ENCODE measurements around the gene UBE2E3. TPM values are rescaled to one million over a fixed set of nuclear protein-coding genes. Genes with fewer than 3 reads are reported as not detected.

Gene UBE2E3
- total and polyA plus RNA-seq, 2 of the 4 experiments (the other 2 are of a cell fraction), result 106 to 114 TPM

DNA sequence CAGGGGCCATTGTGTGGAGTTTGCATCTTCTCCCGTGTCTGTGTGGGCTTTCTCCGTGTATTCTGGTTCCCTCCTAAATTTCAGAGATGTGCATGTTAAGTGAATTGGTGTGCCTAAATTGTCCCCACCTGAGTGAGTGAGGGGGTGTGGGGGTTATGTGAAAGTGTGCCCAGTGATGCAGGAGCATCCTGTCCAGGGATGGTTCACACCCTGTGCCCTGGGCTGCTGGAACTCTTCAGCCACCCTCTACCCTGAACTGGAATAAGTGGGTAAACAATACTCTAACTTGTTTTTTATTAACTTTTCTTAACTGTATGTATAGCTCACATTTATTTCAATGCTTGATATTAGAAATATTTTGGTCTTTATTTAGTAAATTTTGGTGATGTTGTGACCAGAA is 56.0 kb downstream of the UBE2E3 start:
- Histone ChIP-seq H2BK15ac (ENCODE audit: low read depth, low read length) (no peak overlapping the region), H3K4ac (ENCODE audit: low read depth, low read length) (peak overlapping the region; percentile 53), H3K23ac (ENCODE audit: low read depth, low read length) (no peak overlapping the region), H4K91ac (ENCODE audit: insufficient read depth, low read depth, low read length) (peak overlapping the region; percentile 30; the same call in 1 of the 2 replicates), H3K18ac (ENCODE audit: low read depth, low read length) (0 out of 2 replicates have a peak overlapping the region, but pooled peaks have one; percentile 6), H2BK120ac (ENCODE audit: low read depth, low read length) (peak overlapping the region; percentile 53; the same call in 1 of the 2 replicates), H3K27me3 (ENCODE audit: control insufficient read depth, insufficient read depth, low read length) (no peaks in the 10 kb centered on the region), H3K4me3 (ENCODE audit: insufficient read depth, low read depth, low read length) (no peak overlapping the region), H3K4me2 (ENCODE audit: low read depth, low read length) (no peak overlapping the region), H2AK5ac (ENCODE audit: low read depth, low read length) (peak overlapping the region; percentile 67), H3K79me1 (ENCODE audit: low read depth in 1 of 2, low read length in 2 of 2) (peaks cover 9 to 30% of the 10 kb centered on the region in 2 experiments), H3K14ac (replicated peaks; ENCODE audit: low read depth, low read length) (peak overlapping the region; percentile 61; the same call in 1 of the 2 replicates), H3K9me1 (ENCODE audit: insufficient read depth, low read length) (peaks cover 6% of the 10 kb centered on the region), H3K4me1 (ENCODE audit: control insufficient read depth, insufficient read depth, low read length) (peaks cover 5% of the 10 kb centered on the region), H4K8ac (ENCODE audit: low read depth in 2 of 2, low read length in 2 of 2) (peak overlapping the region in 1 of 2 experiments; percentile 53; a peak in 2 of 4 replicates), H4K5ac (ENCODE audit: low read depth, low read length) (no peak overlapping the region), H4K20me1 (ENCODE audit: insufficient read depth, low read length) (peaks cover 17% of the 10 kb centered on the region; the same call in 1 of the 2 replicates), H2BK20ac (ENCODE audit: low read depth, low read length) (peak overlapping the region; percentile 47; the same call in 1 of the 2 replicates), H2AK9ac (replicated peaks; ENCODE audit: low read depth, low read length, poor library complexity) (no peak overlapping the region), H3K9me3 (ENCODE audit: control insufficient read depth, insufficient read depth, low read length) (no peaks in the 10 kb centered on the region), H3K56ac (ENCODE audit: extremely low read depth, insufficient read depth, low read length) (no peak overlapping the region), H3K9ac (ENCODE audit: low read depth, low read length) (no peak overlapping the region), H2AFZ (replicated peaks; ENCODE audit: low read length, poor library complexity) (no peak overlapping the region), H2BK5ac (ENCODE audit: low read depth, low read length, poor library complexity, severe bottlenecking) (peak overlapping the region; percentile 82), H3K36me3 (ENCODE audit: control insufficient read depth, insufficient read depth, low read length) (no peaks in the 10 kb centered on the region), H3K27ac (ENCODE audit: insufficient read depth, low read length) (peak overlapping the region; percentile 45; the same call in 1 of the 2 replicates)
- ChIA-PET POLR2A (ENCODE audit: unreplicated experiment) (no interaction called here), CTCF (no interaction called here)
- no peak for DNase-seq
- TF ChIP-seq FOS (IDR thresholded peaks at IDR 0.05; ENCODE audit: low read depth, low read length) (no peak), NFE2L2 (IDR thresholded peaks at IDR 0.05; ENCODE audit: low read depth, low read length) (no peak), RFX5 (IDR thresholded peaks at IDR 0.05; ENCODE audit: low read depth, low read length) (no peak), MAZ (IDR thresholded peaks at IDR 0.05; ENCODE audit: borderline replicate concordance, low read depth, low read length) (no peak), BHLHE40 (IDR thresholded peaks at IDR 0.05; ENCODE audit: low read depth, low read length) (no peak), MAFK (IDR thresholded peaks at IDR 0.05; ENCODE audit: low read depth, low read length) (no peak), CHD1 (IDR thresholded peaks at IDR 0.05; ENCODE audit: low read depth, low read length) (no peak), SMC3 (IDR thresholded peaks at IDR 0.05; ENCODE audit: low read depth, low read length) (no peak), MXI1 (IDR thresholded peaks at IDR 0.05; ENCODE audit: borderline replicate concordance, low read depth, low read length) (no peak), POLR2A (IDR thresholded peaks at IDR 0.05; ENCODE audit: low read depth, low read length) (no peak)
- TF ChIP-seq, protein P1, sequence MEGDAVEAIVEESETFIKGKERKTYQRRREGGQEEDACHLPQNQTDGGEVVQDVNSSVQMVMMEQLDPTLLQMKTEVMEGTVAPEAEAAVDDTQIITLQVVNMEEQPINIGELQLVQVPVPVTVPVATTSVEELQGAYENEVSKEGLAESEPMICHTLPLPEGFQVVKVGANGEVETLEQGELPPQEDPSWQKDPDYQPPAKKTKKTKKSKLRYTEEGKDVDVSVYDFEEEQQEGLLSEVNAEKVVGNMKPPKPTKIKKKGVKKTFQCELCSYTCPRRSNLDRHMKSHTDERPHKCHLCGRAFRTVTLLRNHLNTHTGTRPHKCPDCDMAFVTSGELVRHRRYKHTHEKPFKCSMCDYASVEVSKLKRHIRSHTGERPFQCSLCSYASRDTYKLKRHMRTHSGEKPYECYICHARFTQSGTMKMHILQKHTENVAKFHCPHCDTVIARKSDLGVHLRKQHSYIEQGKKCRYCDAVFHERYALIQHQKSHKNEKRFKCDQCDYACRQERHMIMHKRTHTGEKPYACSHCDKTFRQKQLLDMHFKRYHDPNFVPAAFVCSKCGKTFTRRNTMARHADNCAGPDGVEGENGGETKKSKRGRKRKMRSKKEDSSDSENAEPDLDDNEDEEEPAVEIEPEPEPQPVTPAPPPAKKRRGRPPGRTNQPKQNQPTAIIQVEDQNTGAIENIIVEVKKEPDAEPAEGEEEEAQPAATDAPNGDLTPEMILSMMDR (conservative IDR thresholded peaks at IDR 0.05; ENCODE audit: low read depth, low read length), result no peak
- dilution Hi-C loops (cut with HindIII; ENCODE audit: low sequenced_read_pairs, unreplicated experiment), result no loop called here
- BruUV-seq (replicated peaks), result no TSS peak
- no CpG with 5 or more reads among the region's 2 CpGs for WGBS, 2 experiments (ENCODE audit: extremely low coverage in 2 of 2, insufficient read length in 1 of 2)
- in situ Hi-C loops (cut with MboI; ENCODE audit: low sequenced_read_pairs), result no loop called here
- intact Hi-C loops (cut with micrococcal nuclease), result no loop called here
- ATAC-seq (ENCODE audit: low read depth), result no peak
